ENCODE data around the gene MIA. TPM values are rescaled to one million over a fixed set of nuclear protein-coding genes. Genes with fewer than 3 reads are reported as not detected.

Gene MIA
- total RNA-seq, 1 experiment from 2014 or later = not detected

GRCh38 chr19:40807147-40808020 is 32.1 kb downstream of the MIA start:
- Histone ChIP-seq H3K23me2 (ENCODE audit: insufficient read length, low read depth, low read length, poor library complexity, severe bottlenecking) (peaks cover 12% of the 10 kb centered on the region), H4K8ac (replicated peaks; ENCODE audit: insufficient read length, low read depth, low read length) (no peak overlapping the region), H3K27ac (ENCODE audit: insufficient read length, low read depth, low read length) (no peak overlapping the region), H2AFZ (ENCODE audit: low read length) (no peak overlapping the region), H4K91ac (ENCODE audit: insufficient read length, low read depth, low read length) (no peak overlapping the region), H3K9me3 (ENCODE audit: control insufficient read depth, low read depth, low read length) (no peaks in the 10 kb centered on the region), H2BK12ac (ENCODE audit: insufficient read length, low read depth, low read length) (no peak overlapping the region), H3K4me2 (ENCODE audit: insufficient read depth, insufficient read length, low read length) (no peak overlapping the region), H3K79me2 (ENCODE audit: insufficient read depth, low read length) (no peaks in the 10 kb centered on the region; the same call in 1 of the 2 replicates), H2AK5ac (ENCODE audit: insufficient read length, low read length) (no peak overlapping the region), H3K4ac (ENCODE audit: low read depth, low read length) (no peak overlapping the region), H3K14ac (ENCODE audit: insufficient read depth, low read length) (no peak overlapping the region), H3K79me1 (ENCODE audit: insufficient read depth, low read depth, low read length, poor library complexity, severe bottlenecking) (peaks cover 4% of the 10 kb centered on the region), H3K56ac (ENCODE audit: insufficient read length, low read depth, low read length) (no peak overlapping the region), H2BK15ac (ENCODE audit: low read depth, low read length) (no peak overlapping the region), H4K20me1 (ENCODE audit: control insufficient read depth, insufficient read depth, insufficient read length) (peaks cover 2% of the 10 kb centered on the region), H3K4me1 (ENCODE audit: insufficient read depth, low read length) (peaks cover 13% of the 10 kb centered on the region), H2BK20ac (ENCODE audit: low read depth, low read length, poor library complexity, severe bottlenecking) (no peak overlapping the region), H3K23ac (ENCODE audit: insufficient read length, low read depth, low read length) (no peak overlapping the region), H3K18ac (ENCODE audit: insufficient read length, low read depth, low read length) (no peak overlapping the region), H3K9ac (ENCODE audit: extremely low read depth, insufficient read length, low read length) (no peak overlapping the region), H3K27me3 (ENCODE audit: insufficient read depth, low read length) (no peaks in the 10 kb centered on the region), H2BK120ac (ENCODE audit: low read depth, low read length, poor library complexity, severe bottlenecking) (no peak overlapping the region), H3T11ph (ENCODE audit: low read length) (no peak overlapping the region), H2BK5ac (ENCODE audit: insufficient read length, low read length) (no peak overlapping the region), H4K5ac (ENCODE audit: insufficient read length, low read depth, low read length) (no peak overlapping the region)
- Mint-ChIP-seq H3K4me3 (peak overlapping the region in 1 of 2 experiments; percentile 74; a peak in 4 of 5 replicates), H3K9me3 (no peaks in the 10 kb centered on the region; a peak in 2 of 5 replicates), H3K27me3 (ENCODE audit: low read depth) (peaks cover 12% of the 10 kb centered on the region), H3K4me1 (peaks cover 67 to 73% of the 10 kb centered on the region in 2 experiments), H3K27ac (peak overlapping the region; percentile 62 to 97 (median 89); a peak in 6 of 7 replicates), H3K36me3 (ENCODE audit: insufficient read depth in 1 of 3, low read depth in 3 of 3) (peaks cover 26 to 55% (median 42%) of the 10 kb centered on the region in 3 experiments; a peak in 6 of 7 replicates)
- peak; percentile 86 for DNase-seq
- TF ChIP-seq CTCF (conservative IDR thresholded peaks at IDR 0.05) = peak; percentile 64
- no CpG with 5 or more reads among the region's 18 CpGs for WGBS (ENCODE audit: extremely low coverage, insufficient read length, low lambda C conversion rate)
